Esophagus squamous epithelium (tissue), 4 donors: ENCODE data around the gene CLDN18.

Experiments
- CTCF ChIP-seq, 6 experiments: fragments of 450-650 bp in 4 of 6; fragments of 200-600 bp in 2 of 6; sonication (generic) in 2 of 6; IDR thresholded peaks; one replicate each; pipeline ENCODE4 v1.5.1; 2016 to 2019; ENCODE audit warnings: antibody characterized with exemption in 6 of 6, mild to moderate bottlenecking in 4 of 6, moderate library complexity in 4 of 6
- POLR2A ChIP-seq, 4 donors: fragments of 450-650 bp; IDR thresholded peaks; one replicate each; pipeline ENCODE4 v1.6.1; 2017; ENCODE audit warnings: antibody characterized with exemption in 4 of 4, mild to moderate bottlenecking in 4 of 4, moderate library complexity in 3 of 4

GRCh38 chr3:138060792-138061191, 50.8 kb downstream of the CLDN18 start:
- TF ChIP-seq CTCF (IDR thresholded peaks at IDR 0.05), result no peak
- no peak for TF ChIP-seq POLR2A (IDR thresholded peaks at IDR 0.05)
